ENCODE data around the gene LCA5.
"Not testable (repeated sequence)": the region's sequence is repeated elsewhere in the genome, so short reads cannot be mapped to it uniquely, and the experiment has no call there.

The LCA5 gene

DNA sequence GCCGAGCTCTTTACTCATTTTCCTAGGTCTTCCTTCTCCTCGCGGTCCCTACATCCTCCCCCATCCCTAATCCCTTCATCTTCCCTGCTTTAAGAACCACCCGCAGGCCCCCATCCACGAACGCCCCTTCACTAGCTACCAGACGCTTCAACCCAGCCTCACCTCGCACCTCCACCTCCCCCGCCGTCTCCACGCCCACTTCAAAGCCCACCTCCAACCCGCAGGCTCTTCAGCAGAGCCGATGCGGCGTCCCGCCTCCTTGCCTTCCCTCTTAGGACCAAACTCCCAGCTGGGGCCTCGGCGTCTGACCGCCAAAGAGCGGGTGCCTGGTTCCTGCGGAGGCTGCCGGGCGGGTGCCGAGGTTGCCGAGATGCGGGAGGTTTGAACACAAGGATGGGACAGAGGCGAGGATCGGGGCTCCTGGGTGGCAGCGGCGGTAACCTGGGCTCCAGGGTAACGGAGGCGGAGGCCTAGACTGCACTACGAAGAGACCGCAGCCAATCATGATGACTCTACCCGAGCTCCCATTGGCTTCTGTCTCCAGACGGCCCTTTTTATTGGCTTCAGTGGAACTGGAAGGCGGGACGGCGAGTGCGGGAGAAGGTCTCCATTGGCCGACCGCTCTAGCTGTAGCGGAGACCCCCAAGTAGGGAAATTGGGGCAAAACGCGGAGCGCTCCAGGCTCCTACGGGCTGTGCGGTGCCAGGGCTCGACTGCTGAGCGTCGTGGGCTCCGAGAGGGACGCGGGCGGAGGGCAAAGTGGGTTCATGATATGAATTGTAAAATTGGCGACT, at the start of gene LCA5:
TSS of gene LCA5 (minus strand) at position 477 of the 794 bp plus-strand sequence. CDS start 18,536 bp downstream, outside the sequence.
- peak; percentile 91 for FAIRE-seq
- DNase-seq (ENCODE audit: extremely low spot score, insufficient read length, low read depth), result peak; percentile 54

DNA sequence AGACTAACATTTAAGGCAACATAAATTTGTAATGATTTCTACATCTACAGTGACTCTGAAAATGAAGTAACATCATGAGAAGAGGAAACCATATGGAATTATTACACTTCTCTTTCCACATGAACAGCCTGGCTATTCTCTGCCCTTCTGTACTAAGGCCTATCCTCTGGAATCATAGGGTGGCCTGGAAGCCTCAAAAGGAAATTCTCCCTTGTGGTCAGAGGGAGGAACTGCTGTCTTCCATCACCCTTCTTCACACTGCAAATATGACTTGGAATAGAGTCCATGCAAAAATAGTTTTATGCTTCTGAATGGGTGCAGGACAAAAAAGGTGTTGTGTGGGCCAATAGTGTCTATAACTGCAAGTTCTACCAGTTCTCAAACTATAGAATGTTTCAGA, 49.3 kb upstream of the LCA5 start:
- DNase-seq (ENCODE audit: extremely low spot score, insufficient read length, low read depth), result no peak
- FAIRE-seq, result no peak

DNA sequence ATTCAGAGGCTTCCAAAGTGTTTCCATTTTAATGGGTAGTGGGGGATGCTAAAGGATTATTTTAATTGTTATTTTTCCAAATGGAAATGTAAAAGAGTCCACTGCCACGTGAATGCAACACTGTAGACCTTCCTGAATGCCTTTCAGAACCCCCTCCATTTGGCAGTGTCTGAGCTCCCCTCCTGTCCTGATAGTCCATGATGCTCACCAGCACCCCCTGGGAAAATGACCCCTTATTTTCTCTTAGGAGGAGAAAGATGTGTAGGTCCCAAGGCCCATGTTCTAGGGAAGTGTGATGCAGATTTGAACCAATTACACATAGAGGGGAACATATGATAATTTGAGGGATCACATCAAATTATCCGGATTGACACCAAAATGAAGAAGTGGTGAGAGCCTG, 47.1 kb upstream of the LCA5 start:
- DNase-seq (ENCODE audit: extremely low spot score, insufficient read length, low read depth), result no peak
- FAIRE-seq, result no peak

DNA sequence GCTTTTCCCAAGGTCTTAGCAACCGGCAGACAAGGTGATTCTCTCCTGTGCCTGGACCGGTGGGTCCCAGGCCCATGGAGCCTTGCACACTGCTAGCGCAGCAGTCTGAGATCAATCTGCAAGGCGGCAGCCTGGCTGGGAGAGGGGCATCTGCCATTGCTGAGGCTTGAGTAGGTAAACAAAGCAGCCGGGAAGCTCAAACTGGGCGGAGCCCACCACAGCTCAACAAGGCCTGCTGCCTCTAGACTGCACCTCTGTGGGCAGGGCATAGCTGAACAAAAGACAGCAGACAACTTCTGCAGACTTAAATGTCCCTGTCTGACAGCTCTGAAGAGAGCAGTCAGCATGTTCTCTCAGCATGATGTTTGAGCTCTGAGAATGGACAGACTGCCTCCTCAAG, 40.7 kb upstream of the LCA5 start:
- not testable (repeated sequence) for FAIRE-seq

DNA sequence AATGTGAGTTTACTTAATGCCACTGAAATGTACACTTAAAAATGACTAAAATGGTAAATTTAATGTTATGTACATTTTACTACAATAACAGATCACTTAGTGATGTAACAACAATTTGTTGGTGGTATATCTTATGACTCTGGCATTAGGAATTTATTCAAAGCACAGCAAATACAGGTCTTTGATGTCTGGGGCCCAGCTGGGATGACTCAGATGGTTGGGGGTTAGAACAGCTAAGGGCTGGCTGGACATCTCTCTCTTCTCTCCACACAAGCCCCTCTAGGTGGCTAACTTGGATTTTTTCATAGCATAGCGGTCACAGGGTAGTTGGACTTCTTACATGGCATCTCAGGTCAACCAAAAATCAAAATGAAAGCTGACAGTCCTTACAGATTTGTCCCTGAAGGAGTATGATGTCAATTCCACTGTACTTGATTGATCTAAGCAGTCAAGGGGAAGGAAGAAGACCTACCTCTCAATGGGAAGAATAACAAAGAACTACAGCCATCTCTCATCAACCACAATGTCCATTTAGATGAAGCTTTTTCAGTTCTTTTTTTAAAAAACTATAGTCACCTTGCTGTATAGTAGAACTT, 37.5 kb upstream of the LCA5 start:
- FAIRE-seq (no peak), DNase-seq (ENCODE audit: extremely low spot score, insufficient read length, low read depth) (no peak)

More for the DNA sequence above, 40.7 kb upstream of the LCA5 start:
- not testable (repeated sequence) for DNase-seq (ENCODE audit: extremely low spot score, insufficient read length, low read depth)

- DNase-seq (ENCODE audit: extremely low spot score, insufficient read length, low read depth) (no peak), FAIRE-seq (no peak)
Measured at GRCh38 chr6:79574174-79574573, 36.9 kb upstream of the LCA5 start.

- FAIRE-seq, result no peak
- no peak for DNase-seq (ENCODE audit: extremely low spot score, insufficient read length, low read depth)
Measured at GRCh38 chr6:79571030-79571367, 33.8 kb upstream of the LCA5 start.

GRCh38 chr6:79570129-79571029, 33.1 kb upstream of the LCA5 start:
- FAIRE-seq, result no peak
- no peak for DNase-seq (ENCODE audit: extremely low spot score, insufficient read length, low read depth)

GRCh38 chr6:79568996-79569395, 31.8 kb upstream of the LCA5 start:
- FAIRE-seq (no peak), DNase-seq (ENCODE audit: extremely low spot score, insufficient read length, low read depth) (no peak)

DNA sequence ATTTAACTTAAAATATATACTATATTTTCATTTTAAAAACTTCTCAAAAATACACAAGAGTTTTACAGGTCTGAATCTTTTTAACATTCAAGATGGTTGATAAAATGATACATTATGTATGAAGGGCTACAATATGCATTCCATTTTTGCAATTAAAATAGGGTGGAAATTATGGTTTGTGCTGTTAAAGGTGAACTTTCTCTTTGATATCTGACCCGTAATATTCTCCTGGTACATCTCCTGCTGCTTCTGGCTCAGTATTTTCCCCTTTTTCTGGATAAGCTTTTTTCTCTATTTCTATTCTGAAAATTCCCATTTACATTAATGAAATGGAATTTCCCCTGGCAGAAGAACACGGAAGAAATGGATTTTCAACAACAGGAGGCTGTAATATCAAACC, 27.4 kb upstream of the LCA5 start:
- DNase-seq (ENCODE audit: extremely low spot score, insufficient read length, low read depth) (no peak), FAIRE-seq (no peak)

- FAIRE-seq, result no peak
Measured at GRCh38 chr6:79559706-79560105, 22.5 kb upstream of the LCA5 start.

GRCh38 chr6:79557673-79558467, 20.6 kb upstream of the LCA5 start:
- DNase-seq (ENCODE audit: extremely low spot score, insufficient read length, low read depth) (no peak), FAIRE-seq (no peak)

More at GRCh38 chr6:79559706-79560105, 22.5 kb upstream of the LCA5 start:
- DNase-seq (ENCODE audit: extremely low spot score, insufficient read length, low read depth), result no peak

- FAIRE-seq, result no peak
- no peak for DNase-seq (ENCODE audit: extremely low spot score, insufficient read length, low read depth)
Measured at GRCh38 chr6:79554305-79554704, 17.1 kb upstream of the LCA5 start.

- DNase-seq (ENCODE audit: extremely low spot score, insufficient read length, low read depth), result no peak
- no peak for FAIRE-seq
Measured at GRCh38 chr6:79551401-79551800, 14.2 kb upstream of the LCA5 start.

GRCh38 chr6:79548304-79548703, 11.1 kb upstream of the LCA5 start:
- FAIRE-seq (no peak), DNase-seq (ENCODE audit: extremely low spot score, insufficient read length, low read depth) (no peak)

- no peak for FAIRE-seq
Measured at GRCh38 chr6:79546186-79546585, 9.0 kb upstream of the LCA5 start.

DNA sequence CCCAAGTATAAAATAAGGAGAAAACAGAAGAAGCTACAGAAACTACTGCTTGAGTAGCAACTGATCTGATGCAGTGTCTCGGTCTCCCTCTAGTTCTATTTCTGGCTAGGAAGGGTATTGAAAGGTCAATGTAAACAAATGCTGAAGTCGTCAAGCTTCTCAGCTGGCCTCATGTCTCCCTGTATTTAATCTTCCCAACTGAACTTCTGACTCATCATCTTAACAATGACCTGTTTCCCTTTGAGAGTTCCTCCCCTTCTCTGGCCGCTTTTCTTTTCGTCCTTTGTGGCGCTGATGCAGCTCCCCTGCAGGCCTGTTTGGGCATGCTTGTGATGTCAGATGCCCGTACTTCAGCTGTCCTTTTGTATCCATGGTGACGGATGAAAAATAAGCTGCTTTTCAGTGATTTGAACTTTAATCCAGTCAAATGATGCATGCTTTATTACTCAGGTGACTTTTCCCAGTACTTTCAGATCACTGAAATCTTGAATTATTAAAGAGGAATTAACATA, 7.8 kb upstream of the LCA5 start:
- peak; percentile 91 for FAIRE-seq
- DNase-seq (ENCODE audit: extremely low spot score, insufficient read length, low read depth), result peak; percentile 44

More at GRCh38 chr6:79546186-79546585, 9.0 kb upstream of the LCA5 start:
- DNase-seq (ENCODE audit: extremely low spot score, insufficient read length, low read depth), result no peak

DNA sequence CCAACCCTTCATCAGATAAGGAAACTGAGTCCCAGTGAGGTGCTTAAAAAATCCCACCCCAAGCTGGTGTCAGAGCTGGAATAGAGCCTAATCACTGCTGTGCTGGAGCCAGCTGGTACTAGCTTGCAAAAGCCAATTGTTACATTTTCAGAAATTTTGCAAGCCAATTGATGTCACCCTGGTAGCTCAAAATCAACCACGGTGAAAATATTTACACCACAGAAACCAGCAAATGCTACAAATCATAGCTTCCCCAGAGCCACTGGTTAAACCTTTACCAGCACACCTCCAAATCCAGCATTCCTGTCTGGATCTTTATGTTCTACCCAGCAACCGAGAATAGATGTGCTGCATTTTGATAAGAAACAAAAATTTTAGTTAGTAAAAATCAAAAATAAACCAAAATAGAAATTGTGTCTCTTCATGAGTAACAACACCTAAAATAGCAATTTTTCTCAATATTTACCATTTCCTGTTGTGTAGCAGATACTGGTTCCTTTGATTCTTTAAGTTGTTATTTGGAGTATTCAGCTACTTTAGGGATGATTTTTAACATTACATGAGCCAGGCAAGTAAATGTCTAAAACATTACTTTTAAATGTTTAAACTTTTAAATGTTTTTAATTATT, 7.2 kb upstream of the LCA5 start:
- DNase-seq (ENCODE audit: extremely low spot score, insufficient read length, low read depth) (no peak), FAIRE-seq (peak; percentile 75)

- DNase-seq (ENCODE audit: extremely low spot score, insufficient read length, low read depth) (no peak), FAIRE-seq (no peak)
Measured at GRCh38 chr6:79543886-79544285, 6.7 kb upstream of the LCA5 start.

All from GM18507 (cell line).